Stimulated activated CD4-positive, alpha-beta T cell treated with anti-CD3 and anti-CD28 coated beads, Interleukin-1b, Interleukin-23, amount 100 ng/mL, for 1 hour (primary cell): ENCODE data around the gene PRICKLE2.
"Not testable (repeated sequence)": the region's sequence is repeated elsewhere in the genome, so short reads cannot be mapped to it uniquely, and the experiment has no call there.

Source experiments
- DNase-seq, 2 donors: peaks; one replicate each; pipeline ENCODE4 v3.0.0-alpha.2; 2020; ENCODE audit warnings: low read depth in 2 of 2

Gene PRICKLE2

DNA sequence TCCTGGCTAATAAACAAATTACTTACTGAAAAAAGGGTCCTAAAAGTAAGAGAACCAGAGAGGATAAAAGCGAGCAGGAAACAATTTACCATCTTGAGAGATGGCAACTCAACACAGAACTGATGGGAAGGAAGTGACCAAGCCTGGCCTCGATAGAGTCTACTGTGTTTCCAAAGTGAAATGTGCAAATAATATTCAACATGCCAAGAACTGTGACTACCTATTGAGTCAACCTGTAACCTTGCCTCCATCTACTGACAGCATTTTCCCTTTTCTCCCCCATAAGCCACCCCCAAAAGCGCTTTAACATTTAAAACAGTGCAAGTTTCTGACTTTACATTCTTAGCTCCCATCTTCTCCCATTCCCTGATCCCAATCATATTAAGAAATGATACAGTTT is 126.6 kb downstream of the PRICKLE2 start:
- DNase-seq, result no peak

DNA sequence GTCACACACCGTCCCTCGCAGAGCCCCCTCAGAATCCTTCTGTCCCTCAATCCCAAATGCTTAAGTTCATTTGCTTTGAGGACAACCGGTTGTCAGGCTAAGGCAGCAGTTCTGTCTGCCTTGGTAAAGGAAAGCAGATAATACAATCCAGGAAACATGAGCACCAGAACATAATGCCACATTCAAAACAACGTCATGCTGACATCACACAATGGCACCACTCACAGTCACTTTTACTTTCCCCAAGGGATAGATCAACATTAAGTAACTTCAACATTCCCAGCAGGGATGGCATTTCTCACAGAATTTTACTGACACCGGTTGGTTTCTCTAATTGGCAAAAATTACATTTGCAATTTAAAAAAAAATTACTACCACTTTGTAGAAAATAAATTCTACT is 127.3 kb downstream of the PRICKLE2 start:
- DNase-seq, result no peak

DNA sequence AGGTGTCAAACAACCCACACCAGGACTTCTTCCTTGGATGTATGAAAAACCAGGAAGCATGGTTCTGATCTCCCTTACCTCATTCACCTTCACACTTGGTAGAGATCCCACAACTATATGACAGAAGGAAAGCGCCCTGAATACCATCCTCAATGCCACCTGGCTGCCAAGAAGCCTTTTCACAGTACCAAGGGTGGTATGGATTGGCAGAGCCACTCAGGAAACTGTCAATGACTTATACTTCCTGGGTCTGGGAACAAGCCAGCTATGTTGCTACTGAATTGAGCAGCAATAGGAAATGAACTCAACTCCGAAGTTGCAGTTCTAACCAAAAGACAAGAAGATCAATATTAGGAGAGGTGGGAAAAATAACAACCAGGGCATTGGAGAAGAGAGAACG is 129.5 kb downstream of the PRICKLE2 start:
- no peak for DNase-seq

DNA sequence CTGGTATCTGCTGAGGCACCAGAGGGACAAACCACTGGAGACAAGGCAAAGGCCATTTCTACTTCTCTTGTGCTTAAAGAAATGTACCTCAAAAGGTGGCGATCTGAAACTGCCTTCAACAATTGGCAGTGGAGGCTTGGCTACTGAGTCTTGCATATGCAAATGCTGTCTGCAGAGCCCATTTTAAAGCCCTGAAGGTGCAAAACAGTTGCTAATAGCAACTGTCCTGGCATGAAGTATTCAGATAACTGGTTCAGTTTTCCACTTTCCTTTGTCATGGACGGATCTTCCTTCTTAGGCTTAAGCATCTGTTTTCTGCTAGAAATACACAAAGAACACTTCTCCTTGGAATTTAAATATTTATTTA is 130.6 kb downstream of the PRICKLE2 start:
- DNase-seq, result no peak

DNA sequence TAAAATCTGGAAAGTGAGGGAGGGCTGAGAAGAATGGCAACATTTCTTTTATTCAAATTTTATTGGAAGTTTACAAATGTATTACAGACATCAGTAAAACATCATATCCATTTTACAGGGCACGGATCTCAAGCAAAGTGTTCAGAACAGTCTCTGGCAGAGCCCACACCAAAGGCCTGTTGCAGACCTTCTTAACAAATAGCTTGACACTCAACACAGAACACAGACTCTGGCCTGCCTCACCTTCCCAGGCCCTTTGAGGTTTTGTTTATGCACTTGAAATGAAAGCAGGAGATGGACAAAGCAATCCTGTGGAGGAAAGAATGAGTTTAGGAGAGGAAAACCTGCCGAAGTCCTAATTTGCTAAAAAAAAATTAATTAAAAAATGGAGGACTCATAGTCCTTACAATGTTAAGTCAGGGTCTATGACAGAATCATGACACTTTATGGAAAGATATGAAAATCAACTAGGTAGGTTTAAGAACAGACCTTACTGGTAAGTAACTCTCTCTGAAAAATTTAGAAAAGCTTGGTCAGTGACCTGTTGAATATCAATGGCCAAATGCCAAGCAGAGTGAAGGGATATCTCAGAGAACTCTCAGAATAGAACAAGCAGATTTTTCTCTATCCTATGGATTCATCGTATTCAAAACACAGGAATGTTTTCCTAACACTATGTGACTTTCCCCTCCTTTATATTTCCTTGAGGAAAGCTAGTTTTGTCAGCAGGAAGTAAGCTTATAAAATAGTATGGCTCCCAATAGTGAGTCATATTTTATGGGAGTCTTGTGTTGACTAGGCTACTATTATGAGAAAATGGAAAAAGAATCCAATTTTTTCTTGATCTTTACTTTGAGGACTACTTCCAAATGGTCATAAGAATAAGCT is 131.2 kb downstream of the PRICKLE2 start:
- no peak for DNase-seq

DNA sequence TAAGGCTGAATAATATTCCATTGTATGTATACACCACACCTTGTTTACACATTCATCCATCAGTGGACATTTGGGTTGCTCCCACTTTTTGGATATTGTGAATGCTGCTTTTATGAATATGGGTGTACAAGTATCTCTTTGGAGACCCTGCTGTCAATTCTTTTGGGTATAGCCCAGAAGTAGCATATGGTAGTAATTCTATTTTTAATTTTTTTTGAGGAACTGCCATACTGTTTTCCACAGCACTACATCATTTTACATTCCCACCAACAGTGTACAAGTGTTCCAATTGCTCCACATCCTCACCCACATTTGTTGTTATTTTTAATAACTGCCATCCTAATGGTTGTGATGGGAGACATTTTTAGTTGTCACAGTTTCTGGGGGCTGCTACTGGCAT is 132.1 kb downstream of the PRICKLE2 start:
- DNase-seq, result no peak

DNA sequence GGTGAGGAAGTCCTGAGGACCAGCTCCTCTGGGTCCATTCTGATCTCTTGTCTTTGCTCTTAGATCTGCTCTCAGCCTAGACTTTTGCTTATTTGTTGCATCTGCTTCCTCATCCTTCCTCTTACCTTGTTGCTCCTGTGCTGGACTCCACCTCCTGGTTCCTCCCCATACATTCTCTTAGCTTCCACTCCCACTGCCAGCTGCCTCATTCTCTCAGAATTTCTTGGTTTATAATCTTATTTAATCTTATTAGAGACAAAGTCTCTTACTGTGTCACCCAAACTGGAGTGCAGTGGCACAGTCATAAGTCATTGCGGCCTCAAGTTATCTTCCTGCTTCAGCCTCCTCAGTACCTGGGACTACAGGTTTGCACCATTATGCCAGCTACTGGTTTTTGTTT is 133.8 kb downstream of the PRICKLE2 start:
- DNase-seq, result no peak

DNA sequence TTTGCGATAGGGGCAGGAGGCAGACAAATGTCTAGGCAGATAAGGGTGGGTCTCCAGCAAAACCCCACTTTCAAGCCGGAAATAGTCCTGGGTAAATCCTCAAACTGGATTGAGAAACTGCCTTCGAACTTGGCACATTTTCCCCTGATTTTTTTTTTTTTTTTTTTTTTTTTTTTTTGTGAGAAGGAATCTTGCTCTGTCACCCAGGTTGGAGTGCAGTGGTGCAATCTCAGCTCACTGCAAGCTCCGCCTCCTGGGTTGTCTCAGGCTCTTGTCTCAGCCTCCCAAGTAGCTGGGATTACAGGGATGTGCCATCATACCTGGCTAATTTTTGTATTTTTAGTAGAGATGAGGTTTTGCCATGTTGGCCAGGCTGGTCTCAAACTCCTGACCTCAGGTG is 135.9 kb downstream of the PRICKLE2 start:
- DNase-seq, result not testable (repeated sequence)

DNA sequence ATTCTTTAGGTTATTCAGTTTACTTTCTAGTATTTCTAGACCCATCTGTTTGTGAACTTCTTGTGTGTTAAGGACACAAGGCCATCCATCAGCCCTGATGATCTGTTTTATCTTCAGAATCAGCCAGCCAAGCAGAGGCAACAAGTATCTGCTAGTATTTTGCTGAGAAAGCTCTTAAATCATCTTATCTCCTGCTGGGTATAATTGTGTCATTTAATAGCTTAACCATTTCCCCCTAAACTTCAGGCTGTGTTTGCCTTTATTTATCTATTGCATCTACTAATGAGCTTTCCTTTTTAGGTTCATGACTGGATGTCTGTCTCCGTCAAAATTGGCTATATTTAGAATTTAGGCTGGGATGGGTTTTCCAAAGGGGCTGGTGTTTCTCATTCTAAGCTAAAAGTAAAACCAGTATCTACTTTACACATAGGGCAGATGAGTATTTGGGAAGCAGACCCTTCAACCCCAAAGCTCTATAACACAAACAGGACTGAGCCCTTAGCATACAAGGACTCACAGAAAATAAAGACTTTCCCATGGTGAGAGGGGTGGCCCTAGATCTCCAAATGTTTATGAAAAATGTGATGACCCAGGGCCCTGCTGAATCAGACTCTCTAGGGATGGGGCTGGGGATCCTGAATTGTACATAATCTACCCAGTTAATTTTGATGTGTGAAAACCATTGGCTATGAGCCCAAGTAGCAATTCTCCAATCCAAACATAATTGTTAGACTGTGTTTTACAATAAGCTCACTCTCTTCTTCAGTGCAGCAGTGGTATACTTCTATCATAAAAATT is 136.7 kb downstream of the PRICKLE2 start:
- DNase-seq, result no peak

DNA sequence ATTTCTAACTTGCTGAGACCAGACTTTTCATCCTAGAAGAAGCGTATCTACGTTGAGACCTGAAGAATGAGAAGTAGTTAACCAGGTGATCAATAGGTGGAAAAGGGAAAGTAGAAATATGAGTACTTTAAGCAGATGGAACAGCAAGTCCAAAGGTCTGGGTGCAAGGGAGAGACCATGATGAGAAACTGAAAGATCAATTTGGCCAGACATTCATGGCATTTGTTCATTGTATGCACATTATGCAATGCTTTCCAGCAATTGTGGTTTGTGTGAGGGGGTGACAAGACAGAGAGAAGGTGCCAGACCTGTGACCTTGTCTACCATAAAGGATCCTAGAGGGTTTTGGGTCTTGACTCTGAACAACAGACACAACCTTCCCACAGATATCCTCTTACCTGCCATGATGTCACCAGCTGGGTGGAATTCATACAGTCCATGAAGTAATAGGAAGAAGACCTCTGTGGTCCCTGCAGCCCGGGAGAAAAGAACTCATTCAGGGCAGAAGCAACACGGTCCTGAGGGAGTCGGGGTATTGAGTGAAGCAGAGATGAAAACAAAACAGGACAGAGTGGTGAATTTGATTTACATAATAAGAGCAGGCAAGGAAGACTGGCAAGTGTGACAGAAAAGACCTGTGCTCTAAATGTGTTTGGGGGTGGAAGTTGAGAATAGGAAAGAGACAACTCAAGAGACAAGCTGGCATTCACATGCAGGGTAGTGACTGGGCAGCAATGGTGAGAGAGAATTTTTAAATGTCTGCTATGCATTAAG is 138.6 kb downstream of the PRICKLE2 start:
- DNase-seq, result no peak

DNA sequence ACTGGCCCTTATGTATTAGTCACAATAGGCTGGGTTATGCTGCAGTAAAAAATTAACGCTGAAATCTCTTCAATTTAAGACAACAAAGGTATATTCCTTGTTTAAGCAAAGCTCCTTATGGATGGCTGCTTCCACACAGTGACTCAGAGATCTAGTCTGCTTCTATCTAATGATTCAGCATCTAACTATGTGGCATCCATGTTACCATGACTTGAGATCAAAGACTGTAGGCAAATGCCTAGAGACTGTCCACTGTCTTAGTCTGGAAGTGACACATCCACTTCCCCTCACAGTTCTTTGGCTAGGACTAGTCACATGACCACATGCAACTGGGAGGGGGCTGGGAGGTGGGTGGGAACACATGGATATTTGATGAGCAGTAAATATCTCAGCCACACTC is 140.6 kb downstream of the PRICKLE2 start:
- no peak for DNase-seq

DNA sequence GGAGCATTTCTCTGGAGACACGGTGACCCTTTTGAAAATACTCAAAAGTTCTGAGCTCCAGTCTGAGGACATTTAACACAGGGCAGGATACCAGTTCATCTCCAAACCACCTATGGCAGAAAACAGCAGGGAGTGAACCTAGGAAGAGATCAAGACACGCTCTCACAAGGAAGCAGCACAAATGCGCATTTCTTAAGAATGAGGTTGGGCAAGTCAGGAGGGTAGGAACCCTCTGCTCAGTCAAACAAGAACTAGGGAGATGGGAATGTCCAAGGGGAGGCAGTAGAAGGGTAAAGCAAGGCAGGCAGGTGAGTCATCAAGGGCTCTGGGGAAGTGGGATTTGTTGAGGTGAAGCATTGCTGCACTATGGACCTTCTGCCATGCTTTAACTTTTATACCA is 141.7 kb downstream of the PRICKLE2 start:
- no peak for DNase-seq

DNA sequence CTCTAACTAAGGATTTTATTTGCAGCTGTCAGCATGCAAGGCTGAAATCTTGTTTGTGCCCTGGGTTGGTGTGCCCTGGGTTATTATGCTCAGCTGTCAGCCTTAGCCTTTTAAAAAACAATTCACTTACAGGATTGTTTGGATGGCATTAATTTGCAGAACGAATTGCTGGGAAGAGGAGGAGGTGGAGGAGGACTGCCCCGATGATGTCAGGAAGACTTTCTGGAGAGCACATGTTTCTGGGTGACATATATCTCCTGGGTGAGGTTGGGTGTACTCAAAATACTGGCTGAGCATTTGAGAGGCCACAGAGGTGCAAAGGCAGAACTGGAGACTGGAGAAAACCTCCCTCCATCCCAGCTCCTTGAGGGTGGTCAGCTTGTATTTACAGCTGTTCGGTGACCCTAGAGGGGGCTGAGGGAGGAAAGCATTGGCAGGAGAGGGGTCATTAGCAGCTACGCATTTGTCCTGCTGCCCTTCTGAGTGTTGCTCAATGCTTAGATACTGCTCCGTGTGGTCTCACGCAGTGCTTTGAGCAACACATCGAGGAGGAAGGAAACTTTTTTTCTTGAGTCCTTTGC is 142.2 kb downstream of the PRICKLE2 start:
- no peak for DNase-seq

DNA sequence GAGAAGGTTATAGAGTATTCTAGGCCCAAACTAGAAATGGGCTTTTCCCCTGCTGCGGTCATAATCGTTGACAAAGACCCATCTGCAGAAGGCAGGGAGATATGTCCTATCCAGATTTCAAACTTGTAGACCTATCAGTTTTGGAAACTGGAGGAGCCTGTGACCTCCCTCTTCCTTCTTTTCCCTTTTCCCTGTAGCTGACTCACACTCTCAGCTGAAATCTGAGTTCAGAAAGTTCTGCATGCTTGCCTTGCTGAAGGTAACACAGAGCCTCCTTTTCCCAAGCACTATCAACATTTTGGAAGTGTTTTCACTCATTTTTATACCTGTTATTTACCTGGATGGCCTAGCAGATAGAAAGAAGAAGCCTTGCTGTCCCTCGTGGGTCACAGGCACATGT is 142.9 kb downstream of the PRICKLE2 start:
- no peak for DNase-seq

DNA sequence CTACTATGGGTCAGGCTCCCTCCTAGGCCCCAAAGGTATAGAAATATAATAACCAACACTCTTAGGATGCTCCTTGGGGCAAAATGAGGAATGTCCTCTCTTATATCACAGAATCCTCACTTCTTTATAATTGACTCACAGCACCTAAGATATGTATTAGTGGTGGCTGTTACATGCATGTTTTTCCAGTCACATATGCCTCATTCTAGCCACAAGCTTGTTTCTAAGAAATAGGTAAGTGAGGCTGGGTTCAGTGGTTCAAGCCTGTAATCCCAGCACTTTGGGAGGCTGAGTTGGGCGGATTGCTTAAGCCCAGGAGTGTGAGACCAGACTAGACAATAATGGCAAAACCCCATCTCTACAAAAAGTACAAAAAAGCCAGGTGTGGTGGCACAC is 144.0 kb downstream of the PRICKLE2 start:
- DNase-seq, result no peak

DNA sequence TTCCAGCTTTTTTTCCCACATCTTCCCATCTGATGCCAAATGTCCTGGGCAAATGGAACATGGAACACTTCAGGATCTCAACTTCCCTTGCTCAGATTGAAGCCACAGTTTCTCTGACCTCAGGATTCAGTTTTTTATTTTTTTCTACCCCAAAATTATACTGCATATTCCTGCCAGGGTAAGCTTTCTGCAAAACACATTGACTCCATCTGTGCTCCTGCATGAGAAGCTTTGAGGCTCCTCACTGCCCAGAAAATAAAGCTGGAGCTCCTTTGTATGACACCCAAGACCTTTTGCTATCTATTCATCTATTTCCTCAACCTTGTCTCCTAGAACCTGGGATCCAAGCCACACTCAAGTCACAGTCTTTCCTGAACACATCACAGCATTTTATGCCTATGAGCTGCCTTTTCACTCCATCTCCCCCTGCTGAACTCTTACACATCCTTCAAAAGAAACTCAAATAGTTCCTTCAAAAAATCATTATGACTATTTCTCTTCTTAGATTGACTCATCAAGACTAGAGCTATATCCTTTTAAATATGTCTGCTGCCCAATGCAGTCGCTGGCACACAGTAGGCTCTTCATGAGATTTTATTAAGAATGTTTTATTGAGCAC is 144.5 kb downstream of the PRICKLE2 start:
- no peak for DNase-seq

DNA sequence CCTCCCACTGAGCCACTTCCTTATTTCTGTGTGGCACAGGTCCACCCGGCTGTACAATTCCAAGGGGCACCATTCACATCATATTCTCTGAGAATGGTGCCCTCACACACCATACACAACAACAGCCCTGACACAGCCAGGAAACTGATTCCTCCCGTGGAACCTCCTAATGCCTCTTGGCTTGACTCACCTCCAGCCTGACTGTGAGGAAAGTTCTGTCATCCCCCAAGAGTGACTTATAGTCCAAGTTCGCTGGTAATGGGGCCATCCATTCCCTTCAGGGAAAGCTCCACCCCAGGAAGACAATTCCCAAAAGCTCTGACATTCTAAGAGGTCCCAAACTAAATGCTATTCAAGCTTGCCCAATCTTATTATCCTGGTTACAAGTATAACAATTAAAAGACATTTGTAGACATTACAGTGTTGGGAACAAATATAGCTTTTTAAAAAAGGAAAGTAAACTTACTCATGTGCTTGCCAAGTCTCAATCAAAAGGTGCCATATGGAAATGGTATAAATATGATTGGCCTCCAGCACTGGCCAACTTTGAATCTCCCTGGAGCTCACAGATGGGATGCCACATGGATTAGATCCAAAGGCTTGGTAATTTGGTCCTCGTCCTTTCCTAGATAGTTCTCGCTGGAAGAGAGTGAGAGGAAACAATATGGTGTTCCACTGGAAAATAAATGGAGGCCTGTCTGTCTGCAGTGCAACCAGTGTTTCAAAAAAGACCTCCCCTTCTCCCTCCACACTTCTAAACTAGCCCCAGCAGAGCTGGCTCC is 145.7 kb downstream of the PRICKLE2 start:
- no peak for DNase-seq

DNA sequence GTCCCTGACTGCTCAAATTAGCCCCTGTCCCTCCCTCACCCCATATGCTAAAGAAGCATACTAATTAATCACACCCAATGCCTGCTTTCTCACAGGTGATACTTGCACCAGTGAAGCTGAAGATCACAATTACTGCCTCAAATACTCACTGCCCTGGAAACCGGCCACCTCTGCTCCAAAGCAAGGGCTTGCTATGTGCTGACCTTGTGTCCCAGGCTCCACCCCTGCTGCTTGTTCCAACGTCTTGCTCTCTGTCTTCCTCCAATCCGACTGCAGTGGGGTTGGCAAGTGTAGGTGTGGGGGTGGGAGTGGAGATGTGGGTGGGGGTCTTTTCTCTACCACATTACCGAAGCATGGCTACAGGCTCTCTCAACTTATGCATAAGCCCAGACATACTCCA is 146.3 kb downstream of the PRICKLE2 start:
- no peak for DNase-seq

DNA sequence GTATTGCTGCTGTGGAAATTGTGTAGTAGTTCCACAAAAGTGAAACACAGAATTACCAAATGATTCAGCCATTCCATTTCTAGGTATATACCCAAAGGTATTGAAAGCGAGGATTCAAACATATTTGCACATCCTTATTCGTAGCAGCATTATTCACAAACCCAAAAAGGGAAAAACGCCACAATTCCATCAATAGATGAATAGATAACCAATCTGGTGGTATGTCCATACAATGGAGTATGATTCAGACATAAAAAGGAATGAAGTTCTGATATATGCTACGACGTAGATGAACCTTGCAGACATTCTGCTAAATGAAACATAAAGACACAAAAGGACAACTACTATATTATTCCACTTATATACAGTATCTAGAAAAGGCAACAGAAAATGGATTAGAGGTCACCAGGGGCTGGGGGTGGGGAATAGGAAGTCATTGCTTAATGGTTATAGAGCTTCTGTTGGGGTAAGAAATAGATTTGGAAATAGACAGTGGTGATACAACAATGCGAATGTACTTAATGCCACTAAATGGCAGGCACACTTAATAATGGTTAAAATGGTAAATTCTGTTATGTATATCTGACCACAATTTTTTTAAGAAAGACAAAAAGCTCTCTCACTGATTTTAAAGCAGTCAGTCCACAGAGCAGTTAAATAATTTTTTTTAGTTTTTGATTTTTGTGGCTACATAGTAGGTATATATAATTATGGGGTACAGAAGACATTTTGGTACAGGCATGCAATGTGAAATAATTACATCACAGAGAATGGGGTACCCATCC is 150.2 kb downstream of the PRICKLE2 start:
- DNase-seq, result no peak

DNA sequence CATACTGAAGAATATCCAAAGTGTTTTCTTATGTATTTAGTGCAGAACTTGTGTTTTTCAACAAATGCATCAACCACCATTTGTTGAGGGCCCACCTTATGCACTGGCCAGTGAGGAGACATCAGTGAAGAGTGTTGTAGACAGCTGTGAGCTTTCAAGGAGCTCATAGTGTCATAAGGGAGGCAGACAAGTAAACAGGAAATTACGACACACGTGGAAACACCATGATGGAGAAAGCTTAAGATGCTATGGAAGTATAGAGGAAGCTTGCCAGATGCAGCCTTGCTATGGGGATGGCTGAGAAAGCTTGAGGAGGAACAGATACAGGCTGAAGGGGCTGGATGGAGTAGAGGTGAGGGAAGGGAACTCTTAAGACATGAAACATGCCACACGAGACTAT is 151.2 kb downstream of the PRICKLE2 start:
- DNase-seq, result no peak
